GM19239 (cell line): Measurements from ENCODE around the gene CCDC7.
A peak's percentile ranks its signal among the peaks of the same experiment; 100 is the strongest.
"Not testable (repeated sequence)": the region's sequence is repeated elsewhere in the genome, so short reads cannot be mapped to it uniquely, and the experiment has no call there.

Source experiments
- DNase-seq: peaks from one replicate; pipeline ENCODE4 v3.0.0; 2011; ENCODE audit warnings: low spot score; ENCODE audit not compliant: insufficient read length
- FAIRE-seq: peaks from 2 replicates; lab custom pipeline; 2011; peaks lifted over from hg19 to GRCh38; lab: Jason Lieb, UNC

Gene CCDC7

GRCh38 chr10:32445740-32446535 is at the start of gene CCDC7:
Gene CCDC7, plus strand, starts transcription at chr10:32446140. Its CDS starts 5,503 bp downstream, at chr10:32451643.
- FAIRE-seq (peak; percentile 99), DNase-seq (peak; percentile 56)

GRCh38 chr10:32397163-32397562 is 48.8 kb upstream of the CCDC7 start:
- not testable (repeated sequence) for FAIRE-seq, DNase-seq

- DNase-seq, FAIRE-seq: not testable (repeated sequence)
Observed at GRCh38 chr10:32399720-32400119, 46.2 kb upstream of the CCDC7 start.

GRCh38 chr10:32400961-32401360 is 45.0 kb upstream of the CCDC7 start:
- no peak for FAIRE-seq
- DNase-seq = no peak

- DNase-seq = no peak
Observed at GRCh38 chr10:32402499-32402898, 43.4 kb upstream of the CCDC7 start.

GRCh38 chr10:32403091-32403490 is 42.8 kb upstream of the CCDC7 start:
- no peak for DNase-seq
- no peak for FAIRE-seq

More at GRCh38 chr10:32402499-32402898, 43.4 kb upstream of the CCDC7 start:
- FAIRE-seq = no peak

GRCh38 chr10:32408690-32409089 is 37.2 kb upstream of the CCDC7 start:
- no peak for FAIRE-seq
- no peak for DNase-seq

- no peak for DNase-seq
- no peak for FAIRE-seq
Observed at GRCh38 chr10:32409741-32410140, 36.2 kb upstream of the CCDC7 start.

GRCh38 chr10:32410569-32410968 is 35.4 kb upstream of the CCDC7 start:
- FAIRE-seq = no peak
- no peak for DNase-seq

- FAIRE-seq (no peak), DNase-seq (no peak)
Observed at GRCh38 chr10:32411797-32412498, 34.0 kb upstream of the CCDC7 start.

GRCh38 chr10:32412499-32412853 is 33.5 kb upstream of the CCDC7 start:
- no peak for FAIRE-seq

GRCh38 chr10:32413513-32413912 is 32.4 kb upstream of the CCDC7 start:
- DNase-seq (no peak), FAIRE-seq (no peak)

More at GRCh38 chr10:32412499-32412853, 33.5 kb upstream of the CCDC7 start:
- DNase-seq = no peak

GRCh38 chr10:32415361-32415760 is 30.6 kb upstream of the CCDC7 start:
- DNase-seq = no peak
- FAIRE-seq = no peak

GRCh38 chr10:32417911-32418547 is 27.9 kb upstream of the CCDC7 start:
- FAIRE-seq (no peak), DNase-seq (no peak)

- DNase-seq (no peak), FAIRE-seq (no peak)
Observed at GRCh38 chr10:32418572-32418971, 27.4 kb upstream of the CCDC7 start.

- DNase-seq (no peak), FAIRE-seq (no peak)
Observed at GRCh38 chr10:32419615-32420014, 26.3 kb upstream of the CCDC7 start.

GRCh38 chr10:32426186-32426585 is 19.8 kb upstream of the CCDC7 start:
- FAIRE-seq = no peak
- DNase-seq = no peak

- FAIRE-seq = no peak
- DNase-seq = no peak
Observed at GRCh38 chr10:32433542-32433941, 12.4 kb upstream of the CCDC7 start.

GRCh38 chr10:32436215-32436614 is 9.7 kb upstream of the CCDC7 start:
- DNase-seq = no peak

GRCh38 chr10:32437334-32437733 is 8.6 kb upstream of the CCDC7 start:
- no peak for FAIRE-seq

More at GRCh38 chr10:32436215-32436614, 9.7 kb upstream of the CCDC7 start:
- no peak for FAIRE-seq

GRCh38 chr10:32445036-32445435 is 904 bp upstream of the CCDC7 start:
- no peak for FAIRE-seq
- no peak for DNase-seq

More at GRCh38 chr10:32437334-32437733, 8.6 kb upstream of the CCDC7 start:
- no peak for DNase-seq
